Choroid plexus epithelial cell (primary cell): Measurements from ENCODE around the gene SPATC1L.

Experiments
- DNase-seq: peaks from one replicate; pipeline ENCODE4 v3.0.0-alpha.2; 2010; ENCODE audit warnings: low read depth
- H3K4me3 ChIP-seq: 2 replicates; pipeline ENCODE4 v1.5.1; 2011; ENCODE audit warnings: low read depth, mild to moderate bottlenecking, control low read depth, low read length, moderate library complexity
- TF ChIP-seq, protein P1 (sequence below): conservative IDR thresholded peaks from 2 replicates; pipeline ENCODE4 v1.5.1; 2011; ENCODE audit warnings: low read depth, mild to moderate bottlenecking, control low read depth, inconsistent platforms, low read length, moderate library complexity

The SPATC1L gene

DNA sequence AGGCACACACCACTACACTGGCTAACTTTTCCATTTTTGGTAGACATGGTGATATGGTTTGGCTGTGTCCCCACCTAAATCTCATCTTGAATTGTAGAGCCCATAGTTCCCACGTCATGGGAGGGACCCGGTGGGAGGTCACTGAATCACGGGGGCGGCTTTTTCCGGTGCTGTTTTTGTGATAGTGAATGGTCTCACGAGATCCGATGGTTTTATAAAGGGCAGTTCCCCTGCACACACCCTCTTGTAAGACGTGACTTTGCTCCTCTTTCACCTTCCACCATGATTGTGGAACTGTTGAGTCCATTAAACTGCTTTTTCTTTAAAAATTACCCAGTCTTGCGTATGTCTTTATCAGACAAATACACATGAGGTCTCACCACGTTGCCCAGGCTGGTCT, 27.6 kb downstream of the SPATC1L start:
- DNase-seq: no peak
- no peak overlapping the region for H3K4me3 ChIP-seq
- TF ChIP-seq, protein P1, sequence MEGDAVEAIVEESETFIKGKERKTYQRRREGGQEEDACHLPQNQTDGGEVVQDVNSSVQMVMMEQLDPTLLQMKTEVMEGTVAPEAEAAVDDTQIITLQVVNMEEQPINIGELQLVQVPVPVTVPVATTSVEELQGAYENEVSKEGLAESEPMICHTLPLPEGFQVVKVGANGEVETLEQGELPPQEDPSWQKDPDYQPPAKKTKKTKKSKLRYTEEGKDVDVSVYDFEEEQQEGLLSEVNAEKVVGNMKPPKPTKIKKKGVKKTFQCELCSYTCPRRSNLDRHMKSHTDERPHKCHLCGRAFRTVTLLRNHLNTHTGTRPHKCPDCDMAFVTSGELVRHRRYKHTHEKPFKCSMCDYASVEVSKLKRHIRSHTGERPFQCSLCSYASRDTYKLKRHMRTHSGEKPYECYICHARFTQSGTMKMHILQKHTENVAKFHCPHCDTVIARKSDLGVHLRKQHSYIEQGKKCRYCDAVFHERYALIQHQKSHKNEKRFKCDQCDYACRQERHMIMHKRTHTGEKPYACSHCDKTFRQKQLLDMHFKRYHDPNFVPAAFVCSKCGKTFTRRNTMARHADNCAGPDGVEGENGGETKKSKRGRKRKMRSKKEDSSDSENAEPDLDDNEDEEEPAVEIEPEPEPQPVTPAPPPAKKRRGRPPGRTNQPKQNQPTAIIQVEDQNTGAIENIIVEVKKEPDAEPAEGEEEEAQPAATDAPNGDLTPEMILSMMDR: no peak

- DNase-seq: no peak
- no peak overlapping the region for H3K4me3 ChIP-seq
- TF ChIP-seq, protein P1: no peak
Measured at GRCh38 chr21:46156378-46156645, 27.9 kb downstream of the SPATC1L start.

DNA sequence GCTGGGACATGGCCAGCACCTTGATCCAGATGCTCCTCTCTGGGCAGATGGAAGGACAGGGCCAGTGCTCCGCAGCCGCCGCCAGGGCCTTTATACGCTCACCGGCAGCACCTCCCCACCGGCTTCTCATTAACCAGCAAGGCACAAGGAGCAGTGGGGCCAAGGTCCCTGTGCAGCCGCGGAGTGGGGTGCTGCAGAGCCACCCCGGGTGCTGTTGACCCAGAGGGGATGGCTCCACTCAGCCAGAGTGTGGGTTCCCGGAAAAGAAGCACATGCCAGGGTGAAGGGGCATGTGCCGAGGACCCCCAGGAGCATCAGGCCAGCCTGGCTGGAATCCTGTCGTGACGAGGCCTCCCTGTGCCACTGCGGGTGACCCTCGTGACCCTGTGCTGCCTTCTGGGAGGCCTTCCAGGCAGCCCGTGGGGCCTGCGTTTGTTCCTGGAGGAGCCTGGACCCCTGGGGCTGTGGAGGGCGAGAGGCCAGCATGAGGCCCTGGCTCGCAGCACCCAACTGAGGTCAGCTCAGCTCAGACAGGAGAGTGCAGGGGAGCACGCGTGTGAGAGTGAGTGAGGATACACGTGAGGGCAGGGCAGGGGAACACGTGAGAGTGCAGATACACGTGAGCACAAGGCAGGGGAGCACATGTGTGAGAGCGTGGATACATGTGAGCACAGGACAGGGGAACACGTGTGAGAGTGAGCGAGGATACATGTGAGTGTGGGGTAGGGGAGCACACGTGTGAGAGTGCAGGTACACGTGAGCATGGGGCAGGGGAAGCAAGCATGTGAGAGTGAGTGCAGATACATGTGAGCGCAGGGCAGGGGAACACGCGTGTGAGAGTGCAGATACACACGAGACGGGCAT, 28.5 kb downstream of the SPATC1L start, which contains the start of gene FTCD:
Gene FTCD (minus strand): TSS at position 66 of the 864 bp plus-strand sequence. CDS start 56 bp downstream, at position 10.
- no peak within 1 kb of the TSS for H3K4me3 ChIP-seq
- TF ChIP-seq, protein P1: no peak
- DNase-seq: no peak

GRCh38 chr21:46154955-46155513, 29.2 kb downstream of the SPATC1L start:
- no peak overlapping the region for H3K4me3 ChIP-seq
- TF ChIP-seq, protein P1: no peak
- DNase-seq: no peak

GRCh38 chr21:46154155-46154954, 29.9 kb downstream of the SPATC1L start:
- no peak for DNase-seq
- TF ChIP-seq, protein P1: no peak
- H3K4me3 ChIP-seq: no peak overlapping the region

DNA sequence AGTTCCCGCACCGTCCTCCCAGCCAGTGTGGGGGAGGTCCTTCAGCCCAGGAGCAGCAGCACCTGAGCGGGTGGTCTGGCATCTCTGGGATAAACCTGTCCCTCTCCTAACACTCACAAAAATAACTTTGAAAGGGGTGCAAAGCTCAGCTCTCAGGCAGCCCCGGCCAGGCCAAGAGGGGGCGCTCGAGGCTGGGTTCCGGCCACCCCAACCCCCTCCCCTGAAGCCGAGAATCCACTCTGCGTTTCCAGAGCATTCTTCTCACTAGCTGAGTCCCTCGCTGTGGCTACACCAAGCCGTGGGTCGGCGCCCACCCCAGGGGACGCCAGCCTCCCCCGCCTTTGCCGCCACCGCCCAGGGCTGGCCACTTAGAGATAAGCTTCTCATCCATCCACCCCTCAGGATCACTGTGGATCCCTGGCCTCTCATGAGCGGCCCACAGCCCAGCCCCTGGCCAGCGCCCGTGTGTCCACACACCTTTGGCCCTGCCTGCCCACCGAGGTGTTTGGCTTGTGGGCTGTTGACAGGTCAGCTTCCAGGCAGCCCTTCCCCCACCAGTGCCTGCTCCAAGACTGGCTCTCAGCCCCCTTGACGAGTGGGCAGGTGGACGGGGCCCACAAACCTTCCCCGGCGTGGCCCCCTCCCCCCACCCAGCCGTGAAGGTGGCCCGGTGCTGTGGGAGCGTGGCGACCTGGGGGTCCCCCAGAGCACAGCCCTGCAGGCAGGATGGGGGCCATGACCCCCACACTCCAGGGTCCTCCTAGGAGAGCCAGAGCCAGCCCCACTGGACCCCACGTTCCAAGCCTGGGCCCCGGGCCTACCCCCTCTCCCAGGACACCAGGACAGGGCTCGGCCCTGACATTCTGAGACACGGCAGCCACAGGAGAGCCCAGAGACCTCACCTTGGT, 30.8 kb downstream of the SPATC1L start:
- TF ChIP-seq, protein P1: peak; percentile 86
- peak overlapping the region; percentile 38 for H3K4me3 ChIP-seq
- DNase-seq: peak; percentile 69
